ENCODE measurements around the gene CDC27. TPM values are rescaled to one million over a fixed set of nuclear protein-coding genes. Genes with fewer than 3 reads are reported as not detected.

Gene CDC27
- total and polyA plus RNA-seq, 2 of the 4 experiments (the other 2 are of a cell fraction), result 47.7 to 190 TPM

DNA sequence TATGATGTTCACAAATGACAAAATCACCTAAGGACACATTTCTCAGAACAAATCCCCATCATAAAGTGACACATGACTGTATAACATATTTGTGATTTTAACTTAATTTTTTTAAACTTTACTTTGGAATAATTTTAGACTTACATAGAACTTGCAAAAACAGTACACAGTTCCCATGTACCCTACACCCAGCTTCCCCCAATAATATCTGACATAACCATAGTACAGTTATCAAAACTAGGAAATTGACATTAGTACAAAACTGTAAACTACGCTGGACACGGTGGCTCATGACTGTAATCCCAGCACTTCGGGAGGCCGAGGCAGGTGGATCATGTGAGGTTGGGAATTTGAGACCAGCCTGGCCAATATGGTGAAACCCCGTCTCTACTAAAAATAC lies 24.8 kb downstream of the CDC27 start:
- H3K79me1 ChIP-seq (ENCODE audit: low read depth in 1 of 2, low read length in 2 of 2), result peaks cover 24 to 40% of the 10 kb centered on the region in 2 experiments
- no peak for ATAC-seq (ENCODE audit: low read depth)
- no peak for DNase-seq
- BruUV-seq (replicated peaks), result no TSS peak
- in situ Hi-C loops (cut with MboI; ENCODE audit: low sequenced_read_pairs) (loop anchor here (25.0 kb wide), 1 partner anchor 448 kb away; no protein-coding TSS in a partner anchor), dilution Hi-C loops (cut with HindIII; ENCODE audit: low sequenced_read_pairs, unreplicated experiment) (no loop called here), intact Hi-C loops (cut with micrococcal nuclease) (loop anchor here (5.0 kb wide), 1 partner anchor 37 kb away; no protein-coding TSS in a partner anchor)
- TF ChIP-seq MAFK (IDR thresholded peaks at IDR 0.05; ENCODE audit: low read depth, low read length), result no peak
- no peak for TF ChIP-seq RFX5 (IDR thresholded peaks at IDR 0.05; ENCODE audit: low read depth, low read length)
- TF ChIP-seq CHD1 (IDR thresholded peaks at IDR 0.05; ENCODE audit: low read depth, low read length), result no peak
- no peak for TF ChIP-seq NFE2L2 (IDR thresholded peaks at IDR 0.05; ENCODE audit: low read depth, low read length)
- TF ChIP-seq CEBPB (IDR thresholded peaks at IDR 0.05; ENCODE audit: low read depth, low read length), result no peak
- TF ChIP-seq, protein P1, sequence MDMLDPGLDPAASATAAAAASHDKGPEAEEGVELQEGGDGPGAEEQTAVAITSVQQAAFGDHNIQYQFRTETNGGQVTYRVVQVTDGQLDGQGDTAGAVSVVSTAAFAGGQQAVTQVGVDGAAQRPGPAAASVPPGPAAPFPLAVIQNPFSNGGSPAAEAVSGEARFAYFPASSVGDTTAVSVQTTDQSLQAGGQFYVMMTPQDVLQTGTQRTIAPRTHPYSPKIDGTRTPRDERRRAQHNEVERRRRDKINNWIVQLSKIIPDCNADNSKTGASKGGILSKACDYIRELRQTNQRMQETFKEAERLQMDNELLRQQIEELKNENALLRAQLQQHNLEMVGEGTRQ (IDR thresholded peaks at IDR 0.05; ENCODE audit: low read depth, low read length), result no peak
- TF ChIP-seq MAZ (IDR thresholded peaks at IDR 0.05; ENCODE audit: borderline replicate concordance, low read depth, low read length), result no peak
- TF ChIP-seq SMC3 (IDR thresholded peaks at IDR 0.05; ENCODE audit: low read depth, low read length), result no peak
- TF ChIP-seq BHLHE40 (IDR thresholded peaks at IDR 0.05; ENCODE audit: low read depth, low read length), result no peak
- no peak for TF ChIP-seq RCOR1 (IDR thresholded peaks at IDR 0.05; ENCODE audit: insufficient replicate concordance, low read length)
- TF ChIP-seq POLR2A (IDR thresholded peaks at IDR 0.05; ENCODE audit: low read depth, low read length), result no peak
- no peak for TF ChIP-seq ELK1 (IDR thresholded peaks at IDR 0.05; ENCODE audit: borderline replicate concordance, low read depth, low read length)
- no peak overlapping the region for H2BK120ac ChIP-seq (ENCODE audit: low read depth, low read length)
- H3K4me3 ChIP-seq (ENCODE audit: insufficient read depth, low read depth, low read length), result no peak overlapping the region
- H4K91ac ChIP-seq (ENCODE audit: insufficient read depth, low read depth, low read length), result no peak overlapping the region
- WGBS, 2 experiments (ENCODE audit: extremely low coverage in 2 of 2, insufficient read length in 1 of 2), result 100% methylated on average over 1 of the region's 5 CpGs; no CpG with 5 or more reads in 1 of the 2 experiments
- no peak overlapping the region for H3K4ac ChIP-seq (ENCODE audit: low read depth, low read length)
- H4K20me1 ChIP-seq (ENCODE audit: insufficient read depth, low read length), result peaks cover 4% of the 10 kb centered on the region; the same call in 1 of the 2 replicates
- no peak overlapping the region for H2AK9ac ChIP-seq (replicated peaks; ENCODE audit: low read depth, low read length, poor library complexity)
- H3K56ac ChIP-seq (ENCODE audit: extremely low read depth, insufficient read depth, low read length), result no peak overlapping the region
- H3K14ac ChIP-seq (replicated peaks; ENCODE audit: low read depth, low read length), result no peak overlapping the region
- H3K18ac ChIP-seq (ENCODE audit: low read depth, low read length), result no peak overlapping the region
- no peak overlapping the region for H4K5ac ChIP-seq (ENCODE audit: low read depth, low read length)
- H3K9me3 ChIP-seq (ENCODE audit: control insufficient read depth, insufficient read depth, low read length), result no peaks in the 10 kb centered on the region
- no peak overlapping the region for H3K4me2 ChIP-seq (ENCODE audit: low read depth, low read length)
- H3K23ac ChIP-seq (ENCODE audit: low read depth, low read length), result no peak overlapping the region
- H2AK5ac ChIP-seq (ENCODE audit: low read depth, low read length), result no peak overlapping the region
- no peaks in the 10 kb centered on the region for H3K27me3 ChIP-seq (ENCODE audit: control insufficient read depth, insufficient read depth, low read length)
- H3K36me3 ChIP-seq (ENCODE audit: control insufficient read depth, insufficient read depth, low read length), result peaks cover 37% of the 10 kb centered on the region
- no peaks in the 10 kb centered on the region for H3K4me1 ChIP-seq (ENCODE audit: control insufficient read depth, insufficient read depth, low read length)
- H4K8ac ChIP-seq (ENCODE audit: low read depth in 2 of 2, low read length in 2 of 2), result no peak overlapping the region
- no peak overlapping the region for H2BK20ac ChIP-seq (ENCODE audit: low read depth, low read length)
- H3K27ac ChIP-seq (ENCODE audit: insufficient read depth, low read length), result no peak overlapping the region
- H2BK5ac ChIP-seq (ENCODE audit: low read depth, low read length, poor library complexity, severe bottlenecking), result no peak overlapping the region
- ChIA-PET CTCF (interaction anchor here (0.6 kb wide), 1 partner anchor 69 kb away, joined by 3 read pairs; no protein-coding TSS in a partner anchor), POLR2A (ENCODE audit: unreplicated experiment) (no interaction called here)
- no peak overlapping the region for H2BK15ac ChIP-seq (ENCODE audit: low read depth, low read length)
- H3K9me1 ChIP-seq (ENCODE audit: insufficient read depth, low read length), result peaks cover 4% of the 10 kb centered on the region; the same call in 1 of the 2 replicates
- H2AFZ ChIP-seq (replicated peaks; ENCODE audit: low read length, poor library complexity), result no peak overlapping the region
- no peak overlapping the region for H3K9ac ChIP-seq (ENCODE audit: low read depth, low read length)
